NCI-H2081 (cell line): ENCODE results near the gene TEKT5.

Experiments
- DNase-seq, 2 experiments: peaks; one replicate each; lab custom pipeline; 2025; lab: John Stamatoyannopoulos, UW

The TEKT5 gene

DNA sequence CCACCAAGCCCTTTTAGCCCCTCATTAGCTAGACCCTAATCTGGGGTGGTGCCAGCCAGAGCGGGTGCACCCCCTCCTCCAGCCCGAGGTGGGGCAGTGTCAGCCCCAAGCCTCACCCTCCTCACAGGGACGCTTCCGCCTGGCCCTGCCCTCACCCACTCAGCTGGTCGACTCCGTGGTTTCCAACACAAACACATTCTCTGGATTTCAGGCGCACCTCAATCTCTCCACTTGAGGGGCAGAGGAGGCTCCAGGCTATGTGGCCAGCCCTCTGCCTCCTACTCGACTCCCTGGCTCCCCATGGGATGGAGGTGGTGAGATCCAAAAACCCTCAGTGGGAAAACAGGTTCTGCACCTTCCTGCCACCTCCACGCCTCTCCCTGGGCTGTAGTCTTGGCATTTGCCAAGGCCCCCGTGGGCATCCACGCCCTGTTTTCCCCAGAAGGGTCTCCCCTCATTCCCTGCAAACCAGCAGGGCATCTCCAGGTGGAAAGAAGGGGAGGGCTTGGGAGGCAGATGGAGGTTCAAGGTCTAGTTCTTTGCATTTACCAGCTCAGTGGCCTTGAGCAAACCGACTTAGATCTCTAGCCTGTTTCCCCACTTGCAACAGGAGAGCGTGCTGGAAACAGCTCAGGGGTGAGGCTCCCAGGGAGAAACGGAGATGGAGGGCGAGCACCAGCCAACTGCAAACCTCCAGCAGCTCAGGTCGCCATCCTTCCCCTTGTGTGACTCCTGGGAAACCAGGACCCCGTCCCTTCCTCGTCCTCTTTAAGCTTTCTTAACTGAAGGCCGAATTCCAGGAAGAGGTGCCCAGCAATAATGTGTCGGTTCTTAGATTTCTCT, 116.0 kb downstream of the TEKT5 start:
- DNase-seq = no peak
